Kasumi-1 (cell line): ENCODE measurements around the gene CAPZB.

ENCODE experiments used
- DNase-seq, 2 experiments: peaks; one replicate each; lab custom pipeline; 2025; lab: John Stamatoyannopoulos, UW

The CAPZB gene

DNA sequence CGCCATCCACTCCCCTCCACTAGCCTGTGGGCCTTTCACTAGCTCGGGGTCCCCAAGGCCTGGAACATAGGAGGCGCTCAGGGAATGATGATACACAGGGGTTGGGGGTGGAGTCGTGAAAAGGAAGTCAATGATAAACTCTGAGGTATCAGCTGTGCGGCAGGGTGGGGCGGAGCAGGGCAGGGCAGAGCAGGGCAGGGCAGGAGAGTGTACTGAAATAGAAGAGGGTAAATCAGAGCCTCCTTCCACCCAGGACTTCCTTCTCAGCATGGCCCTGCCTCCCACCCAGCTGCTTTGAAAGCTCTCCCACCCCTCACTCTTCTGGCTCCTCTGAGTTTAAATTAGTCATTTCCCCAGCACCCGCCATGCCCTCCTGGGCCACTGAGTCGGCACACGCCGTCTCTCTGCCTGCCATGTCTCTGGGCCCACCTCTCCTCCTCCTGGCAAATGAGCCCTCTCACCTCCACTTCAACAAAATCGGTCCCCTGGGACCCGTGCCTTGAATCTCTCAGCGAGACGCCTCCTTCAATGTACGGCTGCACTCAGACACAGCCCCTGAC is 16.9 kb downstream of the CAPZB start:
- DNase-seq, result peak; percentile 83 to 88

DNA sequence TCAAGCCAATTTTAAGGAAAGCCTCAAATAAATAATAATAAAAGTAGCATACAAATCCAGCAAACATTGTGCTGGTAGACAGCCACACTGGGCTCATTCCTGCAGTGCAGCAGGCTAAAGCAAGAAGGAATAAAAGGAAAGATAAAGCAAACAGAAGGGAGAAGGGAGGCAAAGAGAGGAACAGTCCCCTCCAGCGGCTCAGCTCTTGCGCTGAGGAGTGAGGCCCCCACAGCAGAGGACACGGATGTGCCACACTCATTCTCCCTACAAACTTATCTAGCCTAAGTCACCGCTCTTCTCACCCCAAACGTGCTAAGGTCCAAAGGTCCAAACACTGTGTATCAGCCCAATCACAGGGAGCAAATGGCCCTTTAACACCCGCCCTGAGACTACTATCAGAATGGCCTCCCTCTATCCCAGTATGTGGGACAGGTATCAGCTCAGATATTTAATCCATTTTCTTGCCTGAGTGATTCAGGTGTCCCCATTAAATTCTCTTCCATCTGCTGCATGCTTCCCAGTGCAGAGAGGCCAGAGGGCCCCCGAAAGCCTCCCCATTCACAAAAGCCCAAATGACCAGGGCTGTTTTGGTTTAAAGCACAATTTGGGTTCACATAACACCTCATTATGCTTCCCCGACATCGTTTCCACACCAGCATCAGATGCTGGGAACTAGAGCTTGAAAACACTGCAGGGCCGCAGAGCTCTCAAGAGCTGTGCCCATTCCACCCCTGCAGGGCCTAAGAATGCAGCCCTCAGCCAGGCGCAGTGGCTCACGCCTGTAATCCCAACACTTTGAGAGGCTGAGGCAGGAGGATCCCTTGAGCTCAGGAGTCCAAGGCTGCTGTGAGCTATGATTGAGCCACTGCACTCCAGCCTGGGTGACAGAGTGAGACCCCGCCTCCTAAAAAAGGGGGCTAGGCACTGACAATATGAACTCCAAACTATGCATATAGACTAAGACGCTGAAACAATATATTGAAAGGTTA is 17.8 kb downstream of the CAPZB start:
- DNase-seq, result no peak

DNA sequence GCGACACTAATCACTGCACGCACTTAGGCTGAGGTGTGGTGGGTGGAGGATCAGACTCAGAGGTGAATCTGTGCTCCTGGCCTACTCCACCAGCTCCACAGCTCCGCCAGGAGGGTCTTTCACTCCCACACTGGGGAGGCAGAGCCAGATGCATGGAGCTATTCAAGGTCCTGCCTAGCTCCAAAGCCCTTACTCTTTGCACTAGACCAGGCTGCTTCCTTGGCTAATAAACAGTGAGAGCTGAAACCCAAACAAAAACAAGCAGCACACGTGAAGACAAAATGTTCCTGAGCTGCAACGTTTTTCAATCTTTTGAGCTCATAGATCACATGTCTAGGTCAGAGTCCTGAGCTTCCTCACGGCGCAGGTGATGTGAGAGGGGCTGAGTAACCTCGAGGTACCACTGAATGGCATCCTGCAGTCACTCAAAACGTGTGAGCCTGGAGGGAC is 19.2 kb downstream of the CAPZB start:
- DNase-seq, result no peak

DNA sequence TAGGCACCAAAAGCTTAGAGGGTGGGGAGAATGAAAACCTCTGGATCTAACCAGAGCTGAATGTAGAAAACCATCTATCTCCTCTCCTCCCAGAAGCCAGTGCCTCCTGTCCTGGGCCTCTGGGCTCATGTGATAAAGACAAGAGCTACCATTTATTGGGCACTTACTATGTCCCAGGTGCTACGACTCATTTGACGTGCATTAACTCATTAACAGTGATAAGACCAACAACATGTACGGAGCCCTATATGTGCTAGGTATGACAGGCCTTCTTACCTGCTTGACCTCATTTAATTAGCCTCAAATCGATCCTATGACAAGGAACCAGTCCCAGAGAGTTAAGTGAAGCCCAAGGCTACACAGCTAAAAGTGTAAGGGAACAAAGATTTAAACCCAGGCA is 19.7 kb downstream of the CAPZB start:
- DNase-seq, result no peak

DNA sequence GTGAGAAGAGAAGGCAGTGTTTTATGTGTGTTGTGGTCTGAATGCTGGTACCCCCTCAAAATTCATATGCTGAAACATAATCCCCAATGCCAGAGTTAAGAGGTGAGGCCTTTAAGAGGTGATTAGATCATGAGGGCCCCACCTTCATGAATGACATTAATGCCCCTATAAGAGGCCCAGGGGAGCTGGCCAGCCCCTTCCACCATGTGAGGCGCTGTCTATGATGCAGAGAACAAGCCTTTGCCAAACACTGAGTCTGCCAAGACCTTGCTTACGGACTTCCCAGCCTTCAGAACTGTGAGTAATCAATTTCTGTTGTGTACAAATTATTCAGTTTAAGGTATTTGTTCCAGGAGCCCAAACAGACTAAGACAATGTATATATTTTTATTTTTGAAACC is 20.2 kb downstream of the CAPZB start:
- DNase-seq, result no peak

DNA sequence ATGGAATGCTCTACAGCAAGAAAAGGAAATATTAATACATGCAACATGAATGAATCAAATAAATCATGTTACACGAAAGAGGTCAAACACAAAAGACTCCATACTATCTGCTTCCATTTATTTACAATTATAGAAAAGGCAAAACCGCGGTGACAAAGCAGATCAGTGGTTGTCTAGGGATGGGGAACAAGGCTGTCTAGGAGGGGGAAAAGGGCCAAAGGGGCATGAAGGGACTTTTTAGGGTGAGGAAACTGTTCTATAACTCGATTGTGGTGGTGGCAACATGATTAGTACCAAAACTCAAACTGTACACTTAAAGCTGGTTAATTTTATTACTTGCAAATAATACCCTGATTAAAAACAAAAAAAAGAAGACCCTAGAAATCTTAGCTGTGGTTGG is 20.6 kb downstream of the CAPZB start:
- DNase-seq, result no peak

DNA sequence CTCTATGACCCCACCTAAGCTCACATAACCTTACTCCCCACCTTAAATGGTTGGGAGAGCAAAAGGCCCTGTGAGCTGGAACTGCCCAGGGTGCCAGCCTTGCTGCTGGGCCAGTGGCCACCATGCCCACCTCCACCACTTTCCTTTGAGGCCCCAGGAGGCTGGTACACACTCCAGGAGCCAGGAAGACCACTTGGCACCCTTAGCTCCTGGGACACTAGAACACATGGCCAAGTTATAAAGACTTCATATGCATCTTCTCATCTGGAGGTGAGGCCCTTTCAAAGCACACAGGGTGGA is 21.9 kb downstream of the CAPZB start:
- DNase-seq, result no peak

DNA sequence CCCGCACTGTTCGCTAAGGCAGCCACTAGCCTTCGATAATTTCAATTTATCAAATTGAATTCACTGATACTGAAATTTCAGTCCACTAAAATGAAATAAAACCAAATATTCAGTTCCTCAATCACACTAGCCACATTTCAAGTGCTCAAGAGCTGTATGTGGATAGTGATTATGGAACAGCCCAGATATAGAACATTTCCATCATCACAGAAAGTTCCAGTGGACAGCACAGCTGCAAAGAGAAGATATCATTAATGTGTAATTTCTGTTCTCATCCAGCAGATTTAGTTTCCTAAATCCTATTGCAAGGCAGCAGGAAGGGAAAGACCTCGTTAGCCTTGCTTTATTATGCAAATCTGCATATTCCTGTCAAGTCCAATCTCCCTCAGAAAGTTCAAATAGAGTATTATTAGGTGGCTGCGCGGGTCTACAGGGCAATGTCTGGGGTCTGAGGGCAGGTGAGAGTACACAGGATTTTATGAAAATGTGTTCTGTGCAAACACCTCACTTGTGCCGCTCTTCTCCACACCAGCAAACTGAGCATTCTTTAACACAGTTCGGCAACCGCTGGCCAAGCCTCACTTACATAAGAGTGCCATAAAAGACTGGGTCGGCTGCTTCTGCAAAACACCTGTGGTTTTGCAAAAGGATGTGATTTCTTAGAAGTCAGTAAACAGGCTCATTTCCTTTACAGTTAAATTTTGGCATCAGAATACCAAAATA is 22.4 kb downstream of the CAPZB start:
- DNase-seq, result no peak

DNA sequence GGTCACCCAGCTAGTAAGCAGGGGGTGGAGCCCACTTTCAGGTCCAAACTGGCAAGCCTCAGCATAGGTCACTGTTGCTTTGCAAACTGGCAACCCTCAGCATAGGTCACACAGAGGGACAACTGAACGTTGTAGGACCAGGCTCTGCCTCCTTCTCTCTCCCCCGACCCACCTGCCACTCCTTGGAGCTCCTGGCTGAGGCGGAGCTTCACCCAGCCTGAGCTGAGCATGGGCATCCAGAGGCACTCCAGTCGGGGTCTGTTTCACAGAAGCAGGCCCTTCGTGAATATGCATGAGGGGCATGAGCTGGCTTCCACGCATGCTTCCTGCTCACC is 24.2 kb downstream of the CAPZB start:
- no peak for DNase-seq

DNA sequence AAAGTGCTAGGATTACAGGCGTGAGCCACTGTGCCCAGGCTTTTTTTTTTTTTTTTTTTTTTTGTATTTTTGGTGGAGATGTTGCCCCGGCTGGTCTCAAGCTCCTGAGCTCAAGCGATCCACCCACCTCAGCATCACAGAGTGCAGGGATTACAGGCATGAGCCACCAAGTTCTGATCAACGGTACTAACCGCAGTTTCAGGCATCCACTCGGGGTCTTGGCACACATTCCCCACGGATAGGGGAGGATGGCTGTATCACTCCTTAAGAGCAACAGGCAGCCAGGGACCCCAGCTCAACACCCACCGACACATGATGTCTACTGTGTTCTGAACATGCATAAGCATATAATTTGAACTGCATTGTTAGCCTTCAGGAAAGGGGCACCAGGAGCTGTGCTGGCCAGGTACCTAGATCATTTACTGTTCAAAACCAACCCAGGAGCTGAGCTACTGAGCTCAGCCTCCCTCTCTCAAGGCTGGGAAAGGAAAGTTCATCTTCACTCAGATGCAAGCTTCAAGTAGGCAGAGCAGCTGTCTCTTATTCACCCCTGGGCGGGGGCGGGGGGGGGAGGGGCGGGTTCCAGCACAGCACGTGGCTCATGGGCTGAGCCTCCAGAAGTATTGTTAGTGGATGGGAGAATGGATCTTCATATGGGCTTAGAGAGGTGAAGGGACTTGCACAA is 24.7 kb downstream of the CAPZB start:
- DNase-seq, result no peak

DNA sequence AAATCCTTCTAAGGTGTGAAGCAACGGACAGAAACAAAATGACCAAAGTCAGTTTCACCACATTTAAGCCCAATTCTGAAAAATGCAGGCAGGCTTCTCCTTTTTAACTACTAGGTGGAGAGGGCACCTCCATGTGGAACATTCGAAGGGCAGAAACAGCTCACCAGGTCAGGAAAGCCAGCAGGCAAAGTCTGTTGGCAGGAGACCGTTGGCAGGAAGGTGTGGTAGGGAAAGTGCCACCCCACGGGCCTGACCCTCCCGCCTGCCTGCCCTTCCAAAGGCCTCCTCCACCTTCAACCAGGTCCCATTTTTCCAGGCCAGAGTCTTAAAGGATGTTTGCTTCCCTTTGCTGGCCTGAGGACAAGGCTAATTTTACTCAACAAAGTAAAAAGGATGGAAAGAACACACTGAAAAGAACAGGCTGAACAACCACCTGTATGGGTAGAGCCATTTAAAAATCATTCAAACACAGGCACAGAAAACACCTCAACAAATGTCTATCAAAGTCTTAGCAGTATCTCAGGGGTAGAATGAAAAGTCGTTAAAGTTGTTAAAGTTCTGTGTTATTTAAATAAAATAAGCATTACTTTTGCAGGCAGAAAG is 26.4 kb downstream of the CAPZB start:
- no peak for DNase-seq

DNA sequence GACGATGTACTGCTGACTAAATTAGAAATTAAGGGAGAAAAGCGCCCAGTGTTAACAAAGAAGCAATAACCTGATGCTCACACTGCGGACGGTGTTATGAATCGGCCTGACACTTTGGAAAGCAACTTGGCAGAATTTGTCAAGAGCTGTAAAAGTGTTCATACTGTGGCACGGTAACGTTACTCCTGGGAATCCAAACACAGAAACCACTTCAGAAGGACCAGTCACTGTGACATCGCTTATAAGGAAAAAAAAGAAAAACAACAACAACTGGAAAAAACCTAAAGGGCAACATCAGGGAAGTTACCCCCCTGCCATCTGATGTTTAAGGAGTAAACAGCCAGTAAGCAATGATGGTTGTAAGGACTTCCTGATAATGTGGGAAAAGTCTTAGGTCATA is 27.7 kb downstream of the CAPZB start:
- DNase-seq, result no peak

DNA sequence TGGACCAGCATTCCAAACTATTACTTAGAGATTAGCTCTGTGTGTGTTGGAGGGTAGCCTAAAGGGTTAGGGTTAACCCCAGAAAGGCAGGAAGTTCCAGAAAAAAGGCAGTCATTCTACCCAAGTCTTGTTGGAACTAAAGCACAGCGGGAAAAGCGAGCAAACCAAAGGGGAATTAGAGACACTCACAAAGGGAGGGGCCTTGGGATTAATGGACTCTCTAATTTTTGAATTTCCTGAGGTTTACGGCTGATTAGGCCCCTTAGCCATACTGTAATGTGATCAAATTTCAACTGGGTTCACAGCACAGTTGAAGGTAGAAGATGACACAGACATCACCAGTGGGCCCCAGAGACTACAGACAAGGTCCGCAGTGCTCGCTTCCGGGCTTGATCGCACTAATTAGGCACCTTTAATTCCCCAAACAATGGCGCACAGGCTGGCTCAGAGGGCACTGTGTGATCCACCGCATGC is 28.3 kb downstream of the CAPZB start:
- DNase-seq, result no peak

DNA sequence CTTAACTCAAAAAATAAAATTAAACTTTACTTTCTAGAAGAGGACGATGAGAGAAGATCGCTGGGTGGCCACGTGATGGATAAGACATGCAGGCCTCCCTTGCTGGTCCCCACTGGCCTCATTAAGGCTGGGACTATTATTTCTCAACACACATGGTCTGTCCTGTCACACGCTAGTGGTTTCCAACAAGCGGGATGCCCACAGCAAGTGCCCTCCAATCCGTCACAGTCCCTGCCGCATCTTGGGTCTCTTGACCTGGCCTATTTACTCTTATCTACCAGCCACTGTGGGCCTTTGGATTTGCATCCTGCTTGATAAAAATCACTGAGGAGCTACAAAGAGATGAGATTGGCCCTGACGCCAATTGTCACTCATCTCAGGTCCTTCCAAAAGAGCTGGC is 30.0 kb downstream of the CAPZB start:
- DNase-seq, result no peak

DNA sequence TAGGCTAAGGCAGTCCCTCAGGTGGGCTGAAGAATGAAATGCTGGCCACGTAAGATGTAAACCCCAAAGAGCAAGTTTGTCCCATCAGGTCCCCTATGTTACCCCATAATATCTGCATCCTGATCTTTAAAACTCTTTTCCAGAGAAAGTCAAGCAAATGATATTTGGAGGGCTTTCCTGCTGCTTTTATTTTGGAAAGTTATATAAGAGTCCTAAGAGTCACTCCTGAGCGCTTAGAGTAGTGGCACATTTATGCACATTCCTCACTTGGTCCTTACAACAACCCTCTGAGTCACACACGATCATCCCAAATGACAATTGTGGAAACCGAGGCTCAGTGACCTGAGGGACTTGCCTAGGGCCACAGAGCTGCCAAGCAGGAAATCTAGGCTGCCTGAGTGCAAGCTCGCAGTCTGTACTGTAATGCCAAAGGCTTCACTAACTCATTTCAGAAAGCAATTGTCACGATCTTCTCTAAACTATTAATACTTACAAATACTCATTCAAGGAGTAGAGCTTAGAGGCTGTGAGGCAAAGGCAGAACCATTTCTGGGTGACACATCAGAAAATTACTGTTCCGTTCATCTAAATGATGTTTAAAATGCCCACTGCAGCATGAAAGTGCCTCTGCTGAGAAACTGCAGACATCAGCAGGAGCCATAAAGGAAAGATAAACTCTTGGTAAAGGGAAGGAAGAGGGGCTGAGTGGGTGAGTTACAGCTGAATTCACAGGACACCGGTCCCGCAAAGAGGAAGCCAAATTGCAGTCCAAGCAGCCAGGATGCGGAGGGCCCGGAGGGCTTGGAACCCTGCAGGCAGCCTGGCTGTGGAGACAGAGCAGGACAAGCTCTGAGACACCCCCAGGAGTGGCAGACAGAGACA is 30.8 kb downstream of the CAPZB start:
- DNase-seq, result peak; percentile 61 to 71

DNA sequence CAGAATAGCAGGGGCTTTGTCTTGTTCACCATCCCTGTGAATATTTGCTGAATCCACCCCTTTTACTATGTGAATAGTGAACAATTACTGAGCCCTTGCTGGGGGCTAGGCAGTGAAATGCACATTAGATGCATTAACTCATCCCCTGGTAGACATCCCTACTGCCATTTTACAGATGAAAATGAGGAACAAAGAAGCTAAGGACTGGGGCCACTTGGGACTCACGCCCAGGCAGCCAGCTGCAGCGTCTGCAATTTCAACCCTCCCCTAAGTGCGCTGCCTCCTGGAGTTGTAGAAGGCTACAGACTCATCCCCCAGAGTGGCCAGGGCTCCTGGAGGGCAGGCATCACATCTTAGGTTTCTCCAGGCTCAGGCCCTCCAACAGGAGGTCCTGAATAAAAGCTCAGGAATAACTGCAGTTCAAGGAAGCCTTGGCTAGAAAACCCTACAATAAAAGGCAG is 31.6 kb downstream of the CAPZB start:
- peak; percentile 40 to 43 for DNase-seq

DNA sequence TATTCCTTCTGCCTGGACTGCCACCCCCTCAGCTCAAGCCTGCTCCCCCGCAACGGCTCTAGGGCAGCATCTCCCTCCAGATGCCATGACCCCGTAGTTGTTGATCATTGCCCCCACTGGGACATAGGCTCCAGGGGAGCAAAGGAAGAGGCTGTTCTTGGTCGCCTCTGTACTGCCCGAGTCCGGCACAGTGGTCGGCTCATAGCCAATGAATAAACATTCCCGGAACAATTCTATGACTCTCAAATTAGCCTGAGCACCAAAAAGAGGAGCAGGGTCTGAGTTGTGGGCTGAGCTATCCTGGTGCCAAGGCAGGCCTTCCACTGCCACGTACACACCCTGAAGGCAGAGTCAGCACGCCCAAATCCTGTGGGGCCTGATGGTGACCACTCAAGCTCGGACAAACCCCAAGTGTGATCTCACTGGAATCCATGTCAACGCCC is 33.1 kb downstream of the CAPZB start:
- no peak for DNase-seq

DNA sequence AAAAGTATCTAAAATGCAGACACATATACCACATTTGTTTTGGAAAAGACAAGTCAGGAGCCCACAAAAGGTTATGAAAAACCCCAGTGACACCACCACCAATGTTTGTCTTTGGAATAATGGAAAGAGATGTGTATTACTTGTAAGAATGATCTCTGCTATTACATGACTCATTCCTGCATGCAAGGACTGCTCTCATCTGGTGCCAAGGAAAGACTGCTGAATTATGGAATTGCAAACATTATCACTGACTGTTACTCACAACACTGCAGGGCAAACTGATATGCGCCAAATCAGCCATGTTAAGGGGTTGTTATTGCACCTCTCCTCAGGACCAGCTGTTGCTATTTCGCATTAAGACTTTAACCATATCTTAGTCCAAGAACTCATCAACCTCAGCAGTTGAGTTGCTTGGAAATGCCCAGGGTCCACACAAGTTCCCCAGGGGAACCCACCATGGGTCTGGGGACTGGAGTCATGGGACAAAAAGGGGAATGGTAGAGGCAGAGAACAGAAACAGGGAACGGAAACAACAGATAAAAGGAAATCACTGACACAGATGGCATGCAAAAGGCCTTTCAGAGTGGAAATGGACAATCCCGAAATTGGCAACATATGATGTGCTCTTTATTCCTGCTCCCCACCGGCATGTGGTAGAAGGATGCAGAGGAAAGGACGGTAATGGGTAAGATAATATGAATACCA is 34.4 kb downstream of the CAPZB start:
- DNase-seq, result no peak

DNA sequence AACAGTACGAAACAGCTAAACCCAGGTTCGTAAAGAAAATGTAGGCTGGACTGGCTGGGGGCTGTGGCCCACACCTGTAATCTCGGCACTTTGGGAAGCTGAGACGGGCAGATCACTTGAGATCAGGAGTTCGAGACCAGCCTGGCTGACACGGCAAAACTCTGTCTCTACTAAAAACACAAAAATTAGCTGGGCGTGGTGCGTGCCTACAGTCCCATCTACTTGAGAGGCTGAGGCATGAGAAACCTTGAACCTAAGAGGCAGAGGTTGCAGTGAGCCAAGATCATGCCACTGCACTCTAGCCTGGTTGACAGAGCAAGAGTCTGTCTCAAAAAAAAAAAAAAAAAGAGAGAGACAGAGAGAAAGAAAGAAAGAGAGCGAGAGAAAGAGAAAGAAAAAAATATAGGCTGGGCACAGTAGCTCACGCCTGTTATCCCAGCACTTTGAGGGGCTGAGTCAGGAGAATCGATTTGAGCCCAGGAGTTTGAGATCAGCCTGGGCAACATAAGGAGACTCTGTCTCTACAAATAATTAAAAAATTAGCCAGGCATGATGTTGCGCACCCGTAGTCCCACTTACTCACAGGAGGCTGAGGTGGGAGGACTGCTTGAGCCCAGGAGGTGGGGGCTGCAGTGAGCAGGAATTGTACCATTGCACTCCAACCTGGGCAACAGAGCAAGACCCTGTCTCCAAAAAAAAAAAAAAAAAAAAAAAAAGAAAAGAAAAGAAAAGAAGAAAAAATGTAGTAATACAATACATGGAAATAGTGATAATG is 35.7 kb downstream of the CAPZB start:
- no peak for DNase-seq
